Measurements from ENCODE around the gene SLAMF9.

The SLAMF9 gene

GRCh38 chr1:159915571-159916241, 38.3 kb downstream of the SLAMF9 start:
- DNase-seq (ENCODE audit: extremely low read depth, low read depth): no peak
- TF ChIP-seq CTCF (IDR thresholded peaks at IDR 0.05; ENCODE audit: low read depth, low read length): no peak

GRCh38 chr1:159914252-159915018, 39.6 kb downstream of the SLAMF9 start:
- TF ChIP-seq CTCF (IDR thresholded peaks at IDR 0.05; ENCODE audit: low read depth, low read length): no peak
- DNase-seq (ENCODE audit: extremely low read depth, low read depth): no peak

GRCh38 chr1:159913451-159914192, 40.4 kb downstream of the SLAMF9 start:
- no peak for TF ChIP-seq CTCF (IDR thresholded peaks at IDR 0.05; ENCODE audit: low read depth, low read length)
- no peak for DNase-seq (ENCODE audit: extremely low read depth, low read depth)

GRCh38 chr1:159911326-159912070, 42.5 kb downstream of the SLAMF9 start:
- DNase-seq (ENCODE audit: extremely low read depth, low read depth): no peak
- TF ChIP-seq CTCF (IDR thresholded peaks at IDR 0.05; ENCODE audit: low read depth, low read length): no peak

- DNase-seq (ENCODE audit: extremely low read depth, low read depth): no peak
Measured at GRCh38 chr1:159908031-159908940, 45.8 kb downstream of the SLAMF9 start.

More at GRCh38 chr1:159908031-159908940, 45.8 kb downstream of the SLAMF9 start:
- no peak for TF ChIP-seq CTCF (IDR thresholded peaks at IDR 0.05; ENCODE audit: low read depth, low read length)

All from AG09319 (cell line).